Measurements from ENCODE around the gene CDK18.

The CDK18 gene

DNA sequence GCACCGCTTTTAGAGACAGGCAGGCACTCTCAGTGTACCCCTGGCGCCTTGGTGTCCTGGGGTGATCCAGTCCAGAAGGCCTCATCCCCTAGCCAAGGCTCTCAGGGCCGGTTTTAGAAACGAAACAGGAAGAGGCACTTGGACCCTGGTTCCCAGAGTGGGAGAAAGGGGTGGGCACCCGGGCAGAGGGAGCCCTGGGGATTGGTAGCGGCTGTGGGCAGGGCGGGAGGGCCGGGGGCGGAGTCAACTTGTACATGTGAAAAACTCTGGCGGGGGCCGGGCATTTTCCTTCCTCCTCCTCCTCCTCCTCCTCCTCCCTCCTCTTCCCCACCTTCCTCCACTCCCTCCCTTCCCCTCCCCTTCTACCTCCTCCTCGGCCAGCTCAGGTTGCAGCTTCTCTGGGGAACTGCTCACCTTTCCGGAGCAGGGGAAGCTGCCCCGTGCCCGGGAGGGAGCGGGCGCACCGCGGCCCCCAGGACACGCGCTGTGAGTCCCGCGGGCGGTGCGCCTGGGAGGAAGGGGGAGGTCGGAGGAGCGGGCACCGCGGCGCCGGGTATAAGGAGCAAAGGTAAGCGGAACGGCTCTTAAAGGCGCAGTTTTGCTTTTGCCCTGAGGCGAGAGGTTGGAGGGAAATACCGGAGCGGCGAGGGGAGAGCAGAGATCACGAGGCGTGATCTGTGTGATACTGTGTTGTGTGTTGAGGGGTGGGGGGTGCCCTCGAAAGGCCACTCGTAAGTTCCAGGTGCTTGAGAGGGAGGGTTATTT lies at the start of gene CDK18:
Gene CDK18 (plus strand): TSS at position 359 of the 765 bp plus-strand sequence. CDS start 18,499 bp downstream, outside the sequence.
- TF ChIP-seq, protein P1, sequence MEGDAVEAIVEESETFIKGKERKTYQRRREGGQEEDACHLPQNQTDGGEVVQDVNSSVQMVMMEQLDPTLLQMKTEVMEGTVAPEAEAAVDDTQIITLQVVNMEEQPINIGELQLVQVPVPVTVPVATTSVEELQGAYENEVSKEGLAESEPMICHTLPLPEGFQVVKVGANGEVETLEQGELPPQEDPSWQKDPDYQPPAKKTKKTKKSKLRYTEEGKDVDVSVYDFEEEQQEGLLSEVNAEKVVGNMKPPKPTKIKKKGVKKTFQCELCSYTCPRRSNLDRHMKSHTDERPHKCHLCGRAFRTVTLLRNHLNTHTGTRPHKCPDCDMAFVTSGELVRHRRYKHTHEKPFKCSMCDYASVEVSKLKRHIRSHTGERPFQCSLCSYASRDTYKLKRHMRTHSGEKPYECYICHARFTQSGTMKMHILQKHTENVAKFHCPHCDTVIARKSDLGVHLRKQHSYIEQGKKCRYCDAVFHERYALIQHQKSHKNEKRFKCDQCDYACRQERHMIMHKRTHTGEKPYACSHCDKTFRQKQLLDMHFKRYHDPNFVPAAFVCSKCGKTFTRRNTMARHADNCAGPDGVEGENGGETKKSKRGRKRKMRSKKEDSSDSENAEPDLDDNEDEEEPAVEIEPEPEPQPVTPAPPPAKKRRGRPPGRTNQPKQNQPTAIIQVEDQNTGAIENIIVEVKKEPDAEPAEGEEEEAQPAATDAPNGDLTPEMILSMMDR (conservative IDR thresholded peaks at IDR 0.05), result no peak
- peak within 1 kb of the TSS; percentile 67; the same call in 1 of the 2 replicates for H3K27ac ChIP-seq

GRCh38 chr1:205454903-205455335 lies 49.5 kb upstream of the CDK18 start:
- TF ChIP-seq, protein P1 (conservative IDR thresholded peaks at IDR 0.05), result no peak
- H3K27ac ChIP-seq, result no peak overlapping the region

GRCh38 chr1:205455581-205456382 lies 48.7 kb upstream of the CDK18 start, which contains the start of gene BLACAT1:
Gene BLACAT1 (minus strand): TSS chr1:205456045.
- TF ChIP-seq, protein P1 (conservative IDR thresholded peaks at IDR 0.05), result no peak
- peak within 1 kb of the TSS; percentile 31; the same call in 1 of the 2 replicates for H3K27ac ChIP-seq

GRCh38 chr1:205456383-205456867 lies 48.0 kb upstream of the CDK18 start:
- TF ChIP-seq, protein P1 (conservative IDR thresholded peaks at IDR 0.05), result no peak
- H3K27ac ChIP-seq, result peak overlapping the region; percentile 31; the same call in 1 of the 2 replicates

DNA sequence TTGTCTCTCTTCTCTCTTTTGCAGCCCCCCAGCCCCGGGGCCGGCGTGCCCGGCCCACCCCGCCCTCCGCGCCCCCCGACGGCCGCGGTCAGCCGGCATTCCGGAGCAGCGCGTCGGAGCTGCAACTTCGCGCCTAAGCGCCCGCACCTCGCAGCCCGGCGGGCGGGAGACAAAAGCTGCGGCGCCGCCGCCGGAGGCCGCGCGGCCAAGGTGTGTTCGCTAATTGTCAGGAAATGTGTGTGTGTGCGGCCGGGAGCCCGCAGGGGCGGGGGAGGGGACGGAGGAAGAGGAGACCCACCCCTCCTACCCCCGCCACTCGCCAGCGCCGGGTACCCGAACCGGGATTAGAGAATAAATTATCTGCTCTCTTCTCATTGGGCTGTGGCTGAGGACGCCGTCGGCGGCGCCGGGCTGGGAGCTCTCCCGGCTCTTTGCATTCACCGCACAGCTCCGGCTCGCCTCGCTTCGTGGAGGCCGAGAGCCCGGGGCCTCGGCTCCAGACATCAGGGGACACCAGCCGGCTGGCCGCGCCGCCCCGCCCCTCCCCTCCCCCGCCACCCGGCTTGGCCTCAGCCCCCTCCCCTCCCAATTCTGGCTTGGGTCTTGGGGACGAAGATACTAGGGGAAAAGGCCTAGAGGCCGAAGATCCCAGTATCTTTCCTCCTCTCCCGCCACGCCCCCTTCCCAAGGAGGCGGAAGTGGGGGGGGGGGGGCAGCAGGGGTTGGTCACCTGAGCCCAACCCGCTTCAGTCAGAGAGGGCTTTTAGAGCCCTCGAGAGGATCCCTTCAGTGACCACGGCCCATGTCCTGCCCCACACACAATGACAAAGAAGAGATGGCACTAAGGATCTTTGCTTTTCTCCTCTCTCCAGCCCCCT lies 47.4 kb upstream of the CDK18 start:
- peak overlapping the region; percentile 31; the same call in 1 of the 2 replicates for H3K27ac ChIP-seq
- TF ChIP-seq, protein P1 (conservative IDR thresholded peaks at IDR 0.05), result no peak

GRCh38 chr1:205458777-205459566 lies 45.5 kb upstream of the CDK18 start:
- H3K27ac ChIP-seq, result no peak overlapping the region
- TF ChIP-seq, protein P1 (conservative IDR thresholded peaks at IDR 0.05), result no peak

Measured in VCaP (cell line).